GM21529 (cell line): ENCODE results near the gene XXYLT1.
"Not testable (repeated sequence)": the region's sequence is repeated elsewhere in the genome, so short reads cannot be mapped to it uniquely, and the experiment has no call there.

ENCODE experiments used
- ATAC-seq: cut with Tn5 transposase; IDR thresholded peaks from one replicate; pipeline ENCODE4 v1.9.1; 2021; ENCODE audit not compliant: unreplicated experiment

Gene XXYLT1

DNA sequence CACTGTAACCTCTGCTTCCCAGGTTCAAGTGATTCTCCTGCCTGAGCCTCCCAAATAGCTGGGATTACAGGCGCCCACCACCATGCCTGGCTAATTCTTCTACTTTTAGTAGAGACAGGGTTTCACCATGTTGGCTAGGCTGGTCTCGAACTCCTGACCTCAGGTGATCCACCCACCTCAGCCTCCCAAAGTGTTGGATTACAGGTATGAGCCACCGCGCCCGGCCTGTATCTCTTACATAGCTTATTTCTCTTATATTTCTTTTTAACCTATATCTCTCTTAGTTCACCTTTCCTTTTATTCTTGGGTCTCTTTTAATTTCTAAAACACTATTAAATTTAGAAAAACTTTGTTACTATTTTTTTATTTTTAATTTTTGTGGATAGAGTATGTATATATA, 42.1 kb downstream of the XXYLT1 start:
- not testable (repeated sequence) for ATAC-seq

GRCh38 chr3:195227871-195228270, 43.1 kb downstream of the XXYLT1 start:
- no peak for ATAC-seq

DNA sequence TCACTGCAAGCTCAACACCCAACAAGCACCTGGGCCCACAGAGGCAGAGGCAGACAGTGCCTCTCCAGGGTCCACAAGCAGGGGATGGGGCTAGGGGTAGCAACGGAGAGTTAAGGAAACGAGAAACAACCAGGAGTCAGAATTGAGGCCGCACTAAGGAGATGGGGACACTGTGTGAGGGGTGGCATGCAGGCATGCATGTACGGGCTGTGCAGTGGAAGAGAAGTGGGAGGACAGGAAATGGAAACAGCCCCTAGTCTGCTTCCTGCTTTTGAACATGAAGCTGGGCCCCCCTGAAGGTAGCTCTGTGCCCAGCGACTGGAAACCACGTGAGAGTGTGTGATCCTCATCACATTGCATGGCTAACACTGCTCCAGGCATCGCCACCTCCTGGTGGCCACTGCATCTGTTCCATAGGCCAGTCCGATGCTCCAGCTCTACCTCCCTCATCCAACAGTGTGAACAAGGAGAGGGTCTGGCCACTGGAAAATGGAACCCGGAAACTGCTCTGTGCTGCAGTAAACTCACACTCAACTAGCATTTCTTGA, 44.0 kb downstream of the XXYLT1 start:
- no peak for ATAC-seq

DNA sequence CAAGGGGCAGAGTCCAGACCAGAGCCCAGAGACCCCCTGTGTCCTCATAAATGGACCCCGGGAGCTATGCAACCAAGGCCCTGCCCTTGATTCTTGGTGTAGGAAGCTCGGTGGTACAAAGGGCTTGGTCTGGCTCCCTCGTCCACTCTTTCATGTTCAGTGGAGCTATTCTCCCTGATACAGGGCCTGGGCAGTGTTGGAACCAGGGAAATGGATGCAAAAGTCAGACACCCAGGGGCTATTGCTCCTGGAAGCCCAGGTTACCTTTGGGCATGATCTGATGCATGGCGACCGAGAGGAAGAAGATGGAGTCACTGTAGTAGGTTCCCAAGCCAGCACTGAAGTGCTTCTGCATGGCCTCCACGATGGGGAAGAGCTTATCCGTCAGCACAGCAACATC, 44.5 kb downstream of the XXYLT1 start:
- ATAC-seq, result no peak

DNA sequence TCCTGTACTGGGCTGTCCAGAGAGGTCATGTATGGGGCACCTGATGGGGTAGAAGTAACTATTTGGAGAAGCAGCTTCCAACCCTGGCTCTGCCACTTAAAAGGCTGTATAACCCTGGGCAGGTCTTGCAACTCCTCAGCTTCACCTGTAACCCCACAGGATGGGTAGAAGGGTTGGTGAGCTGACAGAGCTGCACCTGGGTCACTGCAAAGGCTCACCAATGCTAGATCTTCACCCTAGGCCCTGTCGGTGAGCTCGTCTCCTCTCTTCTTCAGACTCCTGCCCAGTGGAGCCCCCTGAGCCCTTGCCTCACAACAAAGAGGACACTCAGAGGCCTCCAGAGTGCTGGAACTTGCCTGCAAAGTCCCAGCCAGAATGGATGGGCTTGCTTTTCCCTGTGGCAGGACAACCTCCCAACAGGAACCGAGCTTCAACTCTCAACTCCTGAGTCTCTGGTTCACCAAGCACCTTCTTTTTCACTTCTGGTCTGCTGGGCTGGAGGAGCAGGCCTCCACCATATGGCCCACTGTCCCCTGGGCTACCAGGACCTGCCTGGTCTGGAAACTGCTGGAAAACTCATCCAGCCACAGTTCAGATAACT, 45.9 kb downstream of the XXYLT1 start:
- ATAC-seq, result no peak

DNA sequence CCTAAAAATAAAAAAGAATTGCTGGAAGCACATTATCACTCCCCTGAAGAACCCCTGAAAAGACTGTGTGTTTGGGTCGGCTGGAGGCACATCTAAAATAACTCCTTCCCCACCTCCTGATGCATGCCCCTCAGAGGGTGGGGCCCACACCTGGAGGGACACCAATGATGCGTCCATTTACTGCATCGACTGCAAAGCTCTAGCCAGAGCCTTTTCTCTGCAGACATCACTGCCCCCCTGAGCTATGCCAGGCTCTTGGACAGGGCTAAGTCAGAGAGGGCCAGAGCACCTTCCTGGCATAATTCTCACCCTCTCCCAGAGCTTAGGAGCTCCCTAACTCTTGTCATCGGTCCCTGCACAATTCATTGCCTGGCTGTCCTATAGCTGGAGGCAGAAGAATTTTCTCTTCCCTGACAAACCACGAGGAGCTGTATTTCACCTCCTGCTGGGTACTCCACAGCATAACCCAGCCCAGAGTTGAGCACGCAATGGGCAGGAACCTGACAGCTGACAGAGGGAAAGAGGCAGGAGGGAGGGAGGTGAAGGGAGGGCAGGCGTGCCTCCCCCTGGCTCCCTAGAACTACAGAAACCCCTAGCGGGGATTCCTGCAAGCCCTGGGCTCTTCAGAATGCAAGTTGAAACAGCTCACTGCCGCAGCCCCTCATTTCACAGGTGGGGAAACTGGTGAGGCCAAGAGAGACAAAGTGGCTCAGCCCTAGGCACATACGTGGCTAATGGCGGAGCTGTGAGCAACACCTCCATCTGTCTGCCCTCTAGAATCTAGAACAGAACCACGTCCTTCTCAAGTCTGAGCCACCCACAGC, 46.6 kb downstream of the XXYLT1 start:
- ATAC-seq, result no peak

DNA sequence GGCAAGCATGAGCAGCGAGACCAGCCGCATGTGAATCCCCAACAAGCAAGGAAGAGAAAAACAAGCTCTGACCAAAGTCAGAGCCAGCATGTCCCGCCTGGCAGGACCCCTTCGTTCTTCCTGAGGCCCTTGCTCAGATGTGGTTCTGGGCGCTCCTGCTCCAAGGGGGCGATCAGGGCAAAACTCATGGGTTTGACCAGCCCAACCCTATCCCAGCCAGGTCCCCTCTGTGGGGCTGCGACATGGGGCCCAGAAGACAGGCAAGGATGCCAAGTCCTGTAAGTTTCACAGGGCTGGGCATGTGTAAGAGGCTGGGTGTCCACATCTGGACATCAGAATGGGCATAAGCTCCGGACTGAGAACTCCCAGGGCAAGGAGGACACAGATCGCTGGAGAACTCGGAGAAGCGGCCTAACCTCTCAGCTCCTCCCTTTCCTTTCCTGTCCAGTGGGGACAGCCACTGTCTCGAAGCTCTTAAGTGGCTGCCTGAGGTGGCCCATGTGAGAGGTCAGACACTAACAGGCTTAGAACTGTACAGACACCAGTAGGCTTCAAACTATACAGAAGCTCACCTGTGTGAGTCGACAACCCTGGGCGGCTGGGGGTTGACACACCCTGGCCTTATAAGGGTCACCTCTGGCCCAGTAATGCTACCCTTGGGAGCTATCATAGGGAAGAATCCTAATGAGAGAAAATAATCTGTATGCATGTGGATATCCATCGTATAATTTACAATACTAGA, 48.9 kb downstream of the XXYLT1 start:
- ATAC-seq, result no peak

GRCh38 chr3:195221015-195221853, 49.7 kb downstream of the XXYLT1 start:
- ATAC-seq, result no peak

DNA sequence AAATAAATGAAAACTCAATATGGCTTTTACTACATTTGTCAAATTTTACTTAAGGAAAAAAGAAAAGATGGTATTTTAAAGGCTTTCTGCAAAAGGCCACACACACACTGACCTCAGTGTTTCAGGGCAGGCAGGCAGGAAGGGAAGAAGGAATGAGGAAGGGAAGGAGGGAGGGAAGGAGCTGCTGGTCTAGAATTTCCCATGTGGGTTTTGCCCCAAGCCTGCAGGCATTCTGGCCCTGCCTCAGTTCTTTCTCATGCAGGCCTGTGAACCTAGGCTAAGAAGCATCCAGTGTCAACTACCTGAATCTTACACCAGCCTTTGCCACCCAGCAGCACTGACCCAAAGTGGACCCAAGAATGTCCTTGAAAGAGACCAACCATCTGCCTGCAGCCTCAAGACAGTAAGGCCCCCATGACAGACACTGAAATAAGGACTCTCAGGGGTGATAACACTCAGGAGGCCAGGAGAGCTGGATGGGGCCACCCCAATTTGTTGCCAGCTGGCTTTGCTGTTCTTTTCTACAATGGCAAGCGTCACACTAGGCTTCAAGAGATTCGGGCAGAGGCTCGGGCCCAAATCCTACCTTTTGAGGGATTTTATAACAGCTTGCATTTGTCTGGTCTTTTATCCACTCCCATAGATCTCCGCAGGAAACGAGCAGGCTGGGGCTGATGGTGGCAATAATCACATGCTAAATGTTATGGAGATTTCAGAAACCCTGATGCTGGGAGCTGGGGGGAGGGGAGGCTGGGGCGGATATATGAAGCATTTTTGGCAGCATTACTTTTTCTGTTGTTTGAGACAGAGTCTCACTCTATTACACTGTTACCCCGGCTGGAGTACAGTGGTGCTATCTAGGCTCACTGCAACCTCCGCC, 51.4 kb downstream of the XXYLT1 start:
- ATAC-seq, result no peak

- ATAC-seq, result not testable (repeated sequence)
Observed at GRCh38 chr3:195218331-195218730, 52.6 kb downstream of the XXYLT1 start.

GRCh38 chr3:195215576-195215975, 55.4 kb downstream of the XXYLT1 start:
- ATAC-seq, result not testable (repeated sequence)

GRCh38 chr3:195214381-195214780, 56.6 kb downstream of the XXYLT1 start:
- ATAC-seq, result no peak

DNA sequence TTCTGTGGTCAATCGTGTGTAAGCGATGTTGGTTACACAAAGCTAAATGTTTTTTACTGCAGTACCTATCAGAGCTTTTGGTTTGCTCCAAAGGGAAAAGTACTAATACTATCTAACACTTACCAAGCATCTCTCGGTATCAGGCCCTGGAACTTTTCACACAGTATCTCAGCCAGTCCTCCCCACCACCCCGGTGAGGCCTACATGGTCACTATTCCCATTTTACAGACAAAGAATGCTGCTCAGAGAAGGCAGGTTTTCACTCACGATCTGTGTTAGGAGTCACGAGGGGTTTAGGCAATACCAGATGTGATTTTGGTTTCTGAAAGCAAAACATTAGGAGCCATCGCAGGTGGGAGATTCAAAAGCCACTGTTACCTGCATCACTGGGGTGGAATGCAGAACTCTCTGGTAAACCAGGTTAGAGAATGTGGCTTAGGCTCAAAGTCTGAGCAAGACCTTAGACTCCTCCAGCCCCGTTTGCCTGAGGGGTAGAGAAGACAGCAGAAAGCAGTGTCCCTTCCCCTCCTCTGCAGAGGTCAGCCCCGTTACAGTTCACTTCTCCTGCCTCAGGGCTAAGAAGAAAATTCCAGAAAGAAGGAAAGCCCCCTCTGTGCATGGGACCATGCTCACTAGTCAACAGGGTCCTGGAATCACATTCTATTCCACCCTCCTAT, 57.2 kb downstream of the XXYLT1 start:
- no peak for ATAC-seq

DNA sequence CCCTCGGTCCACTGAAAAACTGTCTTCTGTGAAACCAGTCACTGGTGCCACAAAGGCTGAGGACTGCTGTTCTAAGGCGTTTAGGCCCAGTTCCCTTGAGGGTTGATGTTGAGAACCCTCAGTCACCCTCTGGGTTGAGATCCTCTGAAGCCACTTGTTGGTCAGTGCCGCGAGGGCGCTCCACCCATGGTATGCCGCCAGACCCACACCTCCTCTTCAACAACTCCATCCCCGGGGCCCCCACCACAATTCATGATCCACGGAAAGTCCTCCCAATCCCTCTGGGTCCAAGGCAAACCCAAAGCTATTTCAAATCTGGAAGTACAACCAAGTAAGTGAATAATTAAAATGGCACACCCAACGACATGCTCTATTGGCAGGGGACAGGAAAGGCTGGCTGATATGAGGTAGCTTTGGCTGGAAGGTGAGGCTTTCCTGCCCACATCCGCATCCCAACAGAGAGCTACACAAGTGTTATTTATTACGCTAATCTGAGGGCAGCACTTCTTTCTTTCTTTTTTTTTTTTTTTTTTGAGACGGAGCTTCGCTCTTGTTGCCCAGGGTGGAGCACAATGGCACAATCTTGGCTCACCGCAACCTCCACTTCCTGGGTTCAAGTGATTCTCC, 58.1 kb downstream of the XXYLT1 start:
- no peak for ATAC-seq

DNA sequence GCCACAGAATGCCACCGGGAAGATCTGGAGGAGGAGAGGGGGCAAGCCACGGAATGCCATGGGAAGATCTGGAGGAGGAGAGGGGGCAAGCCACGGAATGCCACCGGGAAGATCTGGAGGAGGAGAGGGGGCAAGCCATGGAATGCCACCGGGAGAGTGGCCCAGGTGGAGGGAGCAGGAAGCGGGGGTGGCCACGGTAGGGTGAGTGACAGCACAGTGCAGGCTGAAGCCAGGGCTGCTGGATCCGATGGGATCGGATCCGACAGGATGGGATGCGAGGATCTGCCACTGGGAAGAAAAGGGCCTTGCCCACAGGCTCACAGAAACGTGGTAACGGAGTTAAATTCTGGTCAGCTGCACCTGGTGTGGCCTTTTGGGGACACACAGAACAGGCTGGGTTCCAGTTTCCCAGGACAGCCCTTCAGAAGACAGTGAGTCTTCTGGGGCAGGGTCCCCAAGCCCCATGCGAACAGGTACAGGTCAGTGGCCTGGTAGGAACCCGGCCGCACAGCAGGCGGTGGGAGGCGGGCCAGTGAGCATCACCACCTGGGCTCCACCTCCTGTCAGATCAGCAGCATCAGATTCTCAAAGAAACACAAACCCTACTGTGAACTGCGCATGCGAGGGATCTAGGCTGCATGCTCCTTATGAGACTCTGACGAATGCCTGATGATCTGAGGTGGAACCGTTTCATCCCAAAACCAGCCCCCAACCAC, 58.8 kb downstream of the XXYLT1 start:
- no peak for ATAC-seq

- ATAC-seq, result no peak
Observed at GRCh38 chr3:195210266-195210973, 60.5 kb downstream of the XXYLT1 start.

DNA sequence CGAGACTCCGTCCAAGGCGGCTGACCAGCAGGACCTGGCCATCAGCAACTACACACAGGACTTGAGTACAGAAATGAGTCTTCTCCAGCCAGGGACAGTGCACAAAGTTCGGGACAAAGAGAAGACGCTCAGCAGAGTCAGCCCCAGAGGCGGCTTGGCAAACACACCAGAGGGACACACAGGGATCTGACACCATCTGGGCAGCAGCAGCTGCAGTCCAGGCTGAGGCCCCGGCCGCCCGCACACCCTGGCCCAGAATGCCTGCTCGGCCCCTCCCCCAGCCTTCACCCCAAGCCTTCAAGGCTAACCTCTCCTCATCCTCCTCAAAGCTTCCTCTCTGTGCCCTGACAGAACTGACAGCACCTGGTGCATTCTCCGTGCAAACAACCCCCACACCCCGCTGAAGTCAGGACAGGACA, 61.1 kb downstream of the XXYLT1 start:
- ATAC-seq, result no peak
